ENCODE results near the gene TSHZ3.

TSHZ3 gene

GRCh38 chr19:31292639-31293185 is 56.5 kb downstream of the TSHZ3 start:
- FAIRE-seq, result no peak
- no peak for DNase-seq (ENCODE audit: insufficient read length, low spot score)

- DNase-seq (ENCODE audit: insufficient read length, low spot score) (no peak), FAIRE-seq (no peak)
These were observed 58.2 kb downstream of the TSHZ3 start for GRCh38 chr19:31290931-31291590.

- FAIRE-seq (no peak), DNase-seq (ENCODE audit: insufficient read length, low spot score) (no peak)
These were observed 59.3 kb downstream of the TSHZ3 start for GRCh38 chr19:31289976-31290375.

GRCh38 chr19:31289381-31289880 is 59.8 kb downstream of the TSHZ3 start:
- FAIRE-seq (no peak), DNase-seq (ENCODE audit: insufficient read length, low spot score) (no peak)

GRCh38 chr19:31286491-31286890 is 62.7 kb downstream of the TSHZ3 start:
- no peak for FAIRE-seq
- no peak for DNase-seq (ENCODE audit: insufficient read length, low spot score)

- FAIRE-seq (no peak), DNase-seq (ENCODE audit: insufficient read length, low spot score) (no peak)
These were observed 63.5 kb downstream of the TSHZ3 start for GRCh38 chr19:31285744-31286143.

GRCh38 chr19:31284621-31285020 is 64.6 kb downstream of the TSHZ3 start:
- DNase-seq (ENCODE audit: insufficient read length, low spot score) (no peak), FAIRE-seq (no peak)

GRCh38 chr19:31283701-31284100 is 65.5 kb downstream of the TSHZ3 start:
- DNase-seq (ENCODE audit: insufficient read length, low spot score) (no peak), FAIRE-seq (no peak)

GRCh38 chr19:31282346-31282745 is 66.9 kb downstream of the TSHZ3 start:
- DNase-seq (ENCODE audit: insufficient read length, low spot score) (no peak), FAIRE-seq (no peak)

GRCh38 chr19:31280287-31281006 is 68.8 kb downstream of the TSHZ3 start:
- FAIRE-seq (no peak), DNase-seq (ENCODE audit: insufficient read length, low spot score) (no peak)

- no peak for FAIRE-seq
These were observed 69.8 kb downstream of the TSHZ3 start for GRCh38 chr19:31279436-31279765.

GRCh38 chr19:31278555-31279435 is 70.4 kb downstream of the TSHZ3 start:
- FAIRE-seq, result no peak
- no peak for DNase-seq (ENCODE audit: insufficient read length, low spot score)

More at GRCh38 chr19:31279436-31279765, 69.8 kb downstream of the TSHZ3 start:
- no peak for DNase-seq (ENCODE audit: insufficient read length, low spot score)

- FAIRE-seq, result no peak
- DNase-seq (ENCODE audit: insufficient read length, low spot score), result no peak
These were observed 71.7 kb downstream of the TSHZ3 start for GRCh38 chr19:31277516-31277915.

GRCh38 chr19:31276831-31277230 is 72.4 kb downstream of the TSHZ3 start:
- DNase-seq (ENCODE audit: insufficient read length, low spot score) (no peak), FAIRE-seq (no peak)

- DNase-seq (ENCODE audit: insufficient read length, low spot score) (no peak), FAIRE-seq (no peak)
These were observed 74.2 kb downstream of the TSHZ3 start for GRCh38 chr19:31275068-31275334.

- DNase-seq (ENCODE audit: insufficient read length, low spot score) (no peak), FAIRE-seq (no peak)
These were observed 74.8 kb downstream of the TSHZ3 start for GRCh38 chr19:31274251-31275067.

GRCh38 chr19:31272583-31273106 is 76.6 kb downstream of the TSHZ3 start:
- FAIRE-seq (no peak), DNase-seq (ENCODE audit: insufficient read length, low spot score) (no peak)

GRCh38 chr19:31271306-31271911 is 77.8 kb downstream of the TSHZ3 start:
- no peak for DNase-seq (ENCODE audit: insufficient read length, low spot score)
- FAIRE-seq, result no peak

- no peak for DNase-seq (ENCODE audit: insufficient read length, low spot score)
- FAIRE-seq, result no peak
These were observed 78.3 kb downstream of the TSHZ3 start for GRCh38 chr19:31270897-31271296.
